ENCODE results near the gene SPRED2. TPM values are rescaled to one million over a fixed set of nuclear protein-coding genes. Genes with fewer than 3 reads are reported as not detected.

The SPRED2 gene
- total and polyA plus RNA-seq, 2 of the 8 experiments (the other 6 are each of a cell fraction or from before 2014, with no cell fraction given) = 15.3 to 22.5 TPM

DNA sequence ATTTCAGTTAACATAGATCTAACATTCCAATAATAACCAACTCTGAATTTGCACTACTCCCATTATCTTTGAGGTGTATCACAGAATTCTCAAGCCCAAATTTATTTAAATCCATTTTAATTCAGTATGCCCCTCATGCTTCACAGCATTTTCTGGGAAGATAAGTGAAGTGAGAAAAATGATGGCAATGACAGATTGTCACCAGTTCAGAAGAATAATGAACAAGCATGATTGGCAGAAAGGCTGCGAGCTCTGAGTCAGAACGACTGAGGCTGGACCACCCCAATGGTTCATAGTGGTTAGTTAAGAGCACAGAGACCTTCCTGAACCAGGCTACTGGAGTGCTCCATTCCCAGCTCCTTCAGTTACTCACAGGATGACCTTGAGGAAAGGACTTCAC, 4.9 kb downstream of the SPRED2 start:
- Histone ChIP-seq H4K91ac (replicated peaks; ENCODE audit: insufficient read length, low read length) (no peak overlapping the region), H3K23me2 (ENCODE audit: low read depth, low read length) (peaks cover 8% of the 10 kb centered on the region; the same call in 1 of the 2 replicates), H3K23ac (ENCODE audit: insufficient read length) (no peak overlapping the region), H3K18ac (ENCODE audit: extremely low read depth, low read length) (no peak overlapping the region), H2BK12ac (ENCODE audit: low read depth, low read length) (no peak overlapping the region), H4K8ac (ENCODE audit: extremely low read depth, insufficient read depth, low read length) (no peak overlapping the region), H2AFZ (ENCODE audit: low read length) (no peak overlapping the region), H2BK120ac (replicated peaks; ENCODE audit: low read depth, low read length) (no peak overlapping the region), H3K4me2 (ENCODE audit: insufficient read depth in 1 of 2, low read depth in 2 of 2, low read length in 2 of 2) (no peak overlapping the region), H3K27ac (ENCODE audit: low read depth, low read length) (no peak overlapping the region), H2BK20ac (ENCODE audit: low read length) (no peak overlapping the region), H2AK5ac (ENCODE audit: low read depth, low read length) (no peak overlapping the region), H3K14ac (ENCODE audit: insufficient read length) (no peak overlapping the region), H3K27me3 (replicated peaks in 1 of 4; ENCODE audit: control insufficient read depth in 3 of 4, extremely low read depth in 1 of 4, insufficient read depth in 3 of 4, low read length in 3 of 4) (peaks cover 0 to 24% (median 14%) of the 10 kb centered on the region in 4 experiments; a peak in 6 of 7 replicates), H3K9ac (replicated peaks in 1 of 4; ENCODE audit: extremely low read depth in 1 of 4, low read depth in 3 of 4, low read length in 3 of 4) (no peak overlapping the region), H2BK15ac (ENCODE audit: low read length) (no peak overlapping the region), H3K56ac (replicated peaks; ENCODE audit: insufficient read length, low read depth, low read length) (no peak overlapping the region), H3K4me3 (ENCODE audit: extremely low read depth in 1 of 4, insufficient read depth in 2 of 4, low read depth in 3 of 4, low read length in 4 of 4) (no peak overlapping the region), H4K20me1 (replicated peaks in 1 of 2; ENCODE audit: control insufficient read depth in 1 of 2, insufficient read depth in 2 of 2, low read length in 2 of 2) (peaks cover 26 to 27% of the 10 kb centered on the region in 2 experiments), H3K36me3 (ENCODE audit: control insufficient read depth in 2 of 4, insufficient read depth in 4 of 4, low read length in 3 of 4) (no peaks in the 10 kb centered on the region), H3K9me3 (ENCODE audit: insufficient read depth in 2 of 2, low read depth in 1 of 2, low read length in 1 of 2) (no peaks in the 10 kb centered on the region), H3K79me1 (ENCODE audit: low read depth, low read length) (peaks cover 8% of the 10 kb centered on the region), H4K5ac (ENCODE audit: insufficient read length, low read depth, low read length) (no peak overlapping the region), H3K79me2 (ENCODE audit: control insufficient read depth in 1 of 2, insufficient read depth in 2 of 2, low read length in 2 of 2) (peaks cover 0 to 73% of the 10 kb centered on the region in 2 experiments; a peak in 2 of 4 replicates), H3K4ac (replicated peaks; ENCODE audit: insufficient read length, low read depth, low read length) (no peak overlapping the region), H3K4me1 (replicated peaks in 1 of 4; ENCODE audit: control insufficient read depth in 3 of 4, insufficient read depth in 4 of 4, low read length in 3 of 4) (peaks cover 2 to 8% (median 6%) of the 10 kb centered on the region in 4 experiments; a peak in 5 of 7 replicates), H2BK5ac (ENCODE audit: low read depth, low read length) (no peak overlapping the region)
- ChIA-PET CTCF (ENCODE audit: partially characterized antibody) (interaction anchor here (0.8 to 1.5 kb wide), 7 partner anchors 10 to 163 kb away, joined by 3 to 9 read pairs (median 3); no protein-coding TSS in a partner anchor), POLR2A (ENCODE audit: partially characterized antibody) (interaction anchor here (0.6 to 2.6 kb wide), 4 partner anchors 9 to 1224 kb away, joined by 3 to 9 read pairs (median 4); no protein-coding TSS in a partner anchor)
- WGBS, 2 experiments (ENCODE audit: extremely low coverage in 1 of 2, insufficient coverage in 1 of 2, insufficient read length in 1 of 2, insufficient replicate concordance in 2 of 2, low coverage in 1 of 2, low lambda C conversion rate in 2 of 2, missing lambda C conversion rate in 1 of 2) = 94% methylated on average over 2 of the region's 2 CpGs; no CpG with 5 or more reads in 1 of the 2 experiments
- FAIRE-seq (no peak), DNase-seq (ENCODE audit: low read depth in 1 of 2, low spot score in 2 of 2) (no peak)
- TF ChIP-seq EGR1 (IDR thresholded peaks at IDR 0.05; ENCODE audit: borderline replicate concordance, low read depth, low read length) (no peak), SIRT6 (IDR thresholded peaks at IDR 0.05; ENCODE audit: low read length) (no peak), SAP30 (IDR thresholded peaks at IDR 0.05; ENCODE audit: insufficient read depth, insufficient replicate concordance, low read length) (no peak), HDAC6 (IDR thresholded peaks at IDR 0.05; ENCODE audit: low read depth, low read length) (no peak), GTF2F1 (IDR thresholded peaks at IDR 0.05; ENCODE audit: borderline replicate concordance, low read depth, low read length) (no peak)

Data from H1 (cell line).